Panc1 (cell line): ENCODE results near the gene SMIM24. TPM values are rescaled to one million over a fixed set of nuclear protein-coding genes. Genes with fewer than 3 reads are reported as not detected.

Source experiments
- ATAC-seq: fragments of 200-7000 bp; cut with Tn5 transposase; 2 replicates; pipeline ENCODE4 v1.9.1; 2020; ENCODE audit warnings: mild to moderate bottlenecking, moderate library complexity
- BruUV-seq: library from RNA; stranded (reverse); fragments of 400-500 nt; replicated peaks from 2 replicates; lab custom pipeline; 2021; lab: Mats Ljungman, UMichigan
- CTCF ChIA-PET: fragments of 300-600 bp; sonication (Branson Sonifier 250); formaldehyde crosslinking; loops from one replicate; lab custom pipeline; 2022; ENCODE audit warnings: antibody characterized with exemption; lab: Charles Lee
- POLR2A ChIA-PET: fragments of 300-600 bp; sonication (Branson Sonifier 250); formaldehyde crosslinking; loops from one replicate; lab custom pipeline; 2022; ENCODE audit warnings: antibody characterized with exemption; lab: Charles Lee
- DNase-seq: peaks from one replicate; pipeline ENCODE4 v3.0.0-alpha.2; 2010; ENCODE audit warnings: low read depth, low spot score
- H3K27ac ChIP-seq: 2 replicates; pipeline ENCODE4 v1.5.1; 2011; ENCODE audit warnings: mild to moderate bottlenecking, low read length, inconsistent platforms
- H3K27me3 ChIP-seq: fragments of 200-500 bp; sonication (Bioruptor generic); 2 replicates; pipeline ENCODE4 v1.6.0; 2014; ENCODE audit warnings: low read length, inconsistent platforms; ENCODE audit not compliant: control insufficient read depth, insufficient read depth
- H3K36me3 ChIP-seq: fragments of 200-500 bp; sonication (Bioruptor generic); 2 replicates; pipeline ENCODE4 v1.5.1; 2014; ENCODE audit warnings: inconsistent platforms, mild to moderate bottlenecking, low read length, moderate library complexity; ENCODE audit not compliant: control insufficient read depth, insufficient read depth
- H3K4me1 ChIP-seq: 2 replicates; pipeline ENCODE4 v1.5.1; 2011; ENCODE audit warnings: inconsistent platforms, mild to moderate bottlenecking, low read length, moderate library complexity; ENCODE audit not compliant: control insufficient read depth, insufficient read depth
- H3K4me3 ChIP-seq, 2 experiments: 2 replicates each; pipeline ENCODE4 v1.5.1; 2011 to 2012; ENCODE audit warnings: low read depth in 2 of 2, low read length in 2 of 2, mild to moderate bottlenecking in 2 of 2, inconsistent platforms in 1 of 2, moderate library complexity in 1 of 2
- H3K9me3 ChIP-seq: fragments of 200-500 bp; sonication (Bioruptor generic); 2 replicates; pipeline ENCODE4 v1.5.1; 2014; ENCODE audit warnings: low read depth, mild to moderate bottlenecking, inconsistent platforms, low read length, moderate library complexity; ENCODE audit not compliant: control insufficient read depth, insufficient read depth
- CTCF ChIP-seq: fragments of 450-650 bp; IDR thresholded peaks from 2 replicates; pipeline ENCODE4 v1.5.1; 2017; ENCODE audit warnings: mild to moderate bottlenecking
- POLR2AphosphoS5 ChIP-seq: IDR thresholded peaks from 2 replicates; pipeline ENCODE4 v1.6.1; 2012; ENCODE audit warnings: mild to moderate bottlenecking, low read depth, low read length, moderate library complexity
- REST ChIP-seq, 2 experiments: IDR thresholded peaks; 2 replicates each; pipeline ENCODE4 v1.6.1; 2011 to 2012; ENCODE audit warnings: low read depth in 2 of 2, control low read depth in 1 of 2, low read length in 1 of 2, mild to moderate bottlenecking in 1 of 2, moderate library complexity in 1 of 2; ENCODE audit not compliant: insufficient read depth in 1 of 2
- SIN3A ChIP-seq: IDR thresholded peaks from 2 replicates; pipeline ENCODE4 v1.6.1; 2012; ENCODE audit warnings: low read depth, mild to moderate bottlenecking, low read length, moderate library complexity, borderline replicate concordance; ENCODE audit not compliant: insufficient read depth
- TCF7L2 ChIP-seq: IDR thresholded peaks from 2 replicates; pipeline ENCODE4 v1.6.1; 2011; ENCODE audit warnings: mild to moderate bottlenecking, low read depth, low read length, inconsistent platforms
- in situ Hi-C: cut with HindIII; loops from 2 replicates; pipeline ENCODE4 v1.10.0; 2016; ENCODE audit warnings: low sequenced_read_pairs, low pct_unique_long_range_greater_than_20kb
- intact Hi-C: fragments of 100-400 bp; cut with micrococcal nuclease; formaldehyde crosslinking; loops from one replicate; pipeline ENCODE4 v1.10.0; 2022; ENCODE audit not compliant: unreplicated experiment
- total RNA-seq: library from RNA; stranded (reverse); gene quantifications from one replicate; pipeline ENCODE4 v1.2.1, GENCODE V29; 2021; ENCODE audit not compliant: unreplicated experiment

The SMIM24 gene
- total RNA-seq, 1 experiment from 2014 or later, result 0.28 TPM

- no peaks in the 10 kb centered on the region for H3K9me3 ChIP-seq
- BruUV-seq, result no TSS peak
- in situ Hi-C loops, result no loop called here
- no peaks in the 10 kb centered on the region for H3K36me3 ChIP-seq
- intact Hi-C loops, result no loop called here
- no peak overlapping the region for H3K27ac ChIP-seq
- CTCF ChIA-PET, result interaction anchor here (0.7 kb wide), 1 partner anchor 1244 kb away, joined by 5 read pairs; no protein-coding TSS in a partner anchor
- H3K4me1 ChIP-seq, result no peaks in the 10 kb centered on the region; the same call in none of the 2 replicates
- H3K27me3 ChIP-seq, result no peaks in the 10 kb centered on the region
- no peak overlapping the region for H3K4me3 ChIP-seq
- ATAC-seq, result no peak
- TF ChIP-seq REST (IDR thresholded peaks at IDR 0.05; ENCODE audit: insufficient read depth in 1 of 2, low read depth in 2 of 2, low read length in 1 of 2), result no peak
- TF ChIP-seq CTCF, result no peak
- TF ChIP-seq SIN3A, result no peak
- no peak for TF ChIP-seq POLR2AphosphoS5
- no peak for TF ChIP-seq TCF7L2
- DNase-seq, result no peak
- POLR2A ChIA-PET, result interaction anchor here (0.6 kb wide), 1 partner anchor 19 kb away, joined by 18 read pairs; no protein-coding TSS in a partner anchor
Observed at GRCh38 chr19:3518659-3519058, 38.3 kb upstream of the SMIM24 start.

GRCh38 chr19:3518255-3518654 is 37.9 kb upstream of the SMIM24 start:
- ChIA-PET CTCF (interaction anchor here (0.7 kb wide), 1 partner anchor 1244 kb away, joined by 5 read pairs; no protein-coding TSS in a partner anchor), POLR2A (interaction anchor here (0.7 kb wide), 1 partner anchor 145 kb away, joined by 8 read pairs; no protein-coding TSS in a partner anchor)
- no peaks in the 10 kb centered on the region; the same call in none of the 2 replicates for H3K4me1 ChIP-seq

More at GRCh38 chr19:3518255-3518654, 37.9 kb upstream of the SMIM24 start:
- intact Hi-C loops, result no loop called here
- H3K27ac ChIP-seq, result no peak overlapping the region
- H3K9me3 ChIP-seq, result no peaks in the 10 kb centered on the region
- in situ Hi-C loops, result no loop called here
- ATAC-seq (no peak), DNase-seq (no peak)
- H3K4me3 ChIP-seq, result no peak overlapping the region
- H3K27me3 ChIP-seq, result no peaks in the 10 kb centered on the region
- no TSS peak for BruUV-seq
- H3K36me3 ChIP-seq, result no peaks in the 10 kb centered on the region
- no peak for TF ChIP-seq REST (IDR thresholded peaks at IDR 0.05; ENCODE audit: insufficient read depth in 1 of 2, low read depth in 2 of 2, low read length in 1 of 2)
- TF ChIP-seq TCF7L2, result no peak
- TF ChIP-seq POLR2AphosphoS5, result no peak
- no peak for TF ChIP-seq SIN3A
